Hippocampal formation (tissue), 2 donors: ENCODE measurements around the gene PPP6R2.

Experiments
- DNase-seq, 2 donors: peaks; one replicate each; lab custom pipeline; 2025; lab: John Stamatoyannopoulos, UW

The PPP6R2 gene

DNA sequence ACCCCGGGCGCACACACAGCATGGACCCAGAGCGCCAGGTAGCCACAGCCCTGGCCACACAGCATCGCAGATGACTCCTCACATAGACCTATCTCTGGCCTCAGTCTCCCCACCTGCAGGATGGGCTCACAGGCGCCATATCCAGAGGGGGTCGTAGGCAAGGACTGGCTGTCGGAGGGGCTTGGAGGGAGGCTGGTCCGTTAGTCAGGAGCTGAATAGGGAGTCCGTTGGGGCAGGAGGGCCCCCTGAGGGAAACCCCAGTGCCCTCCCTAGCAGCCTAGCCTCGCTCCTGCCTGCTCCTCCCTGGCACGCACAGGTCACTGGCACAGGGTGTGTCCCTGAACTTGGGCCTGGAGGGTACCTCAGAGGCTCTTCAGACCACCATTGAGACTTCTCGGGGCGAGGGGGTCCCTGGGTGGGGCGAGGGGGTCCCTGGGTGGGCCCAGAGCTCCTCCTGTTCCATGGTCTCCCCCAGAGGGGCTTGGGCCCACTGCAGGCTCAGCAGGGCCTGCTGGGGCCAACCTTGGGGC lies 37.7 kb upstream of the PPP6R2 start:
- DNase-seq: no peak

GRCh38 chr22:50305923-50306566 lies 37.1 kb upstream of the PPP6R2 start:
- peak; percentile 35 to 39 for DNase-seq

DNA sequence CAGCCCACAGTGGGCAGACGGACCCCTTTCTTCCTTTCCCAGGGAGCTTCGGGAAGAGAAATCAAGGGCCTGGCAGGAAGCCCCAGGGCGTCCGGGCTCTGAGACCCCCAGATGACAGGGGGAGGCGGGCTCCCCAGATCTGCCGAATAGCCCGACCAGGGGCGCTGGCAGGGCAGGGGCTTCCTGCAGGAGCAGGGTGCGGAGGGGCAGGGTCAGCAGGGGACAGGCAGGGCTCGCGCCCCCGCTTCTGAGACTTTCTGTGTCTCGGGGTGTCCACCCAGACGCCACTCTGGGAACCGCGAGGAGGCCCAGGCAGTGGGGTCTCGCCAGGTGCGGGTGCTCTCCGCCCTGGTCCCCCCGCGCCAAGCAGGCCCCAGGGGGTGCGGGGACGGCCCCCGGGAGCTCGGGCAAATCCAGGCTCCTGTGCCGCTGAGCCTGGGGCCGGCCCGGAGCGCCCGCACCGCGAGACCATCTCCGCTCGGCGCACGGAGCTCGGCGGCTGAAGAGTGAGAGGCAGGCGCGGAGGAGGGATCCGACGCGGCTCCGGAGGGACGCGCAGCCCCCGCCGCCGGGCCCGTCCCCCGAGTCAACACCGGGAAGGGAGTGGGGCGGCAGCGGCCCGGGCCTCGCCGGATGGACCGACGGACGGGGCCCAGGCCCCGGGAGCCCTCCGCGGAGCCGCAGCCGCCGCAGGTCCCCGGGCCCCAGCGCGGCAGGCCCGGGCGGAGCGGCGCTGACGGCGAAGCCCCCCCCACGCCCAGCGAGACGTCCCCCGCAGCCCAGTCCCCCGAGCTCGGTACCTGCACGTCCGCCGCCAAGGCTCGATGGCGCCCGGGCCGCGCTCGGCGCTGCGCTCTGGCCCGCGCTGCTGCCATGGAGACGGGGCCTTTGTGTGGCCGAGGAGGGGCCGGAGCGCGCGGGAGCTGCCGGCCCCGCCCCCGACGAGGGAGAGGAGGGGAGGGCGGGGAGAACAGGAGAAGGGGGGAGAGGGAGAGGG lies 36.1 kb upstream of the PPP6R2 start, which contains the start of gene PLXNB2:
TSS of gene PLXNB2 (minus strand) at position 894 of the 997 bp plus-strand sequence. CDS start 17,062 bp downstream, outside the sequence.
- peak; percentile 77 to 78 for DNase-seq

- DNase-seq: no peak
Measured at GRCh38 chr22:50307890-50308596, 35.1 kb upstream of the PPP6R2 start.

DNA sequence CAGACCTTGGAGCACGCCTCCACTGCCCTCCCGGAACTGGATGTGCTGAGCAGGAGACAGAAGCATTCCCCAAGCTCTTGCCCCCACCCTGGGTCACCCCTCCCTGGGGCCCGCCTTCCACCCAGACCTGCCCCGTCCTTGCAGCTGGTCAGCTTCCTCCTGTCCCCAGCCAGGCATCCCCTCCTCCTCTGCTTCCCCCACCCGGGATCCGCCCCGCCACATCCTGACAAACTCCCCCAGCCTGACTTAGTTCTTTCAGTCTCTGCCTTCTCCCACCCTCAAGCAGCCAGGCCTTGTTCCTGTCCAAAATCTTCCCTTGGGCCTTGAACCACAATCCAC lies 34.6 kb upstream of the PPP6R2 start:
- DNase-seq: peak; percentile 28 to 55

GRCh38 chr22:50308986-50309600 lies 34.0 kb upstream of the PPP6R2 start:
- peak in 1 of 2 donors; percentile 21 for DNase-seq

GRCh38 chr22:50309601-50309991 lies 33.5 kb upstream of the PPP6R2 start:
- DNase-seq: no peak

GRCh38 chr22:50310031-50310722 lies 33.0 kb upstream of the PPP6R2 start:
- no peak for DNase-seq

DNA sequence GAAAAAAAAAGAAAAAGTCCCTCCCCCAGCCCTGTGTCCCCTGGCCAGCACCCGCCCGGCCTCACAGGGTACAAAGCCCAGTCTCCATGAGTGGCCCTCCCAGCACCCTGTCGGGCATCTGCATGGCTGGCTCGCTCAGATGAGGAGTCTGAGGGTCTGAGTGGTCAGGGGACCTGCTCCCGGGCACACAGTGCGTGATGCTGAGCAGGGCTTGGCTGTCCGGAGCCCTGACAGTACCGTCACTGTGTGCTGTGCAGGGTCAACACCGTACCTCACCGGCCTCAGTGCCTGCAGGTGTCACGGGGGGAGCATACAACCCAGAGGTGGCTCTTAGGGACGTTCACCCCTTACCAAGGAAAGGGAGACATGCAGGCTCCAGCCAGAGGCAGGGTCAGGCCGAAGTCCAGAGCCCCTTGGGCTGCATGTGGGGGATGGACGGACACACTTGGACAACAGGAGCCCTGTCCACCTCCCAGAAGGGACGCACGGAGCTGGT lies 32.1 kb upstream of the PPP6R2 start:
- DNase-seq: no peak

DNA sequence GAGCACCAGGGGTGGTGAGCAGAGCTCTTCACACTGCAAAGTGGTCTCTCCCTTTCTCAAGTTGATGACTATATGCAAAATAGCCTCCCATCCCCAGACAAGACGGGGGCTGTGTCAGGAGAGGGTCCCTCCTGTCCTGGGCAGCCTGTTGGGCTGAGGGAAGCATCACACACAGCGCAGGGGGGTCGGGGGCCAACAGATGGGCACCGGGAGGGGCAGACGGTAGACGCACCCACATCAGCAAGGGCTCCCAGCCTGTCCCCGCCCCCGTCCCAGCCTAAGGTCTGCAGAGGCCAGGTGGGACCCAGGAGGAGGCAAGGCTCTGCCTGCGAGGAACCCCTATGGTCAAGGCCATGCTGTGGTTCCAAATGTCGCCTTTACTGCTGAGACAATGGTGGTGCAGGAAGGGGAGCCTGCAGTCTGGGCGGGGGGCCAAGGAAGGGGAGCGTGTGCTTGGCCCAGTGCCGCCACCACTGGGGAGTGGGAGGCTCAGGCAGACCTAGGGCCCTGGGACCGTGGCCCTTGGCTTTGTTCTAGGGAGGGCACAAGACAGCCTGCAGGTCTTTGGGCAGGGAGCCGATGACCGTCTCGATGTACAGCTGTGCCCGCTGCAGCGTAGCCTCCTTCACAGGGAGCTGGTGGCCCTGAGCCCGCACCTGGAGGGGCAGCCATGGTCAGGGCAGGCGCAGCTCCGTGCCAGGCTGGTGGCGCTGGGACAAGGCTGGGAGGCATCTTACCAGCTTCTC lies 31.3 kb upstream of the PPP6R2 start:
- DNase-seq: no peak

GRCh38 chr22:50312371-50312770 lies 30.8 kb upstream of the PPP6R2 start:
- DNase-seq: no peak

DNA sequence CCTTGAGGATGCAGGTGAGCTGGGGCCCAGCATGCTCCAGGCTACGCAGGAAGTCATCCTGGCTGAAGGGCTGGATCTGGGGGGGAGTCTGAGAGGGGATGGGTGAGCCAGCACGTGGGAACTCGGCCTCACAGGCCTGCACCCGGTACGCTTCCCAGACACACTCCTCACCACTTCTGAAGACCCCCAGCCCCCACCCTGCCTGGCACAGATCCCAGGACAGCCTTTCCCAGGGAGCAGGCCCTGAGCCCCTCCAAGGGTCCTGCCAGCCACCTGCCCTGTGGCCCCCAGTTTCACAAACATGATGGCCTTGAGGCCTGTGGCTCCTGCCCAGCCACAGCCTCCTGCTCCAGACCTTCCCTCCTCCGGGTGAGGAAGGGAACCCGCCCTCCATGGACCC lies 30.1 kb upstream of the PPP6R2 start:
- DNase-seq: no peak

- DNase-seq: no peak
Measured at GRCh38 chr22:50313600-50313999, 29.5 kb upstream of the PPP6R2 start.

DNA sequence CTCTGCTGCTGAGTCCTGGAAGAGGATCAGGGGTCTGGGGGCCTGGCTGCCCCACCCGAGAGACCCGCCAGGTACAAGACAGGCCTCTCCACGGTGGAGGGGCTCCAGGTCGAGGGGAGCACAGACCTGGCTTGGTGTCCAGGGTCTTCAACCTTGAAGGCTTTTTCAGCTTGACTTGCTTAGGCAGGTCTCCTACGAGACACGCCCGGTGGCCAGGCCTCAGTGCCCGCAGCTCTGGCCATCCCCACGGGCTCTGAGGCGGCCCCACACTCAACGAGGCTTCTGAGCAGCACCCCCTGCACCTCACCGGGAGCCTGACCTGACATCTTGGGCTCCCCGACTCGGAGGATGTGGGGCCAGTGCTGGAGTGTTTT lies 29.1 kb upstream of the PPP6R2 start:
- DNase-seq: no peak

GRCh38 chr22:50314455-50315288 lies 28.5 kb upstream of the PPP6R2 start:
- DNase-seq: no peak

DNA sequence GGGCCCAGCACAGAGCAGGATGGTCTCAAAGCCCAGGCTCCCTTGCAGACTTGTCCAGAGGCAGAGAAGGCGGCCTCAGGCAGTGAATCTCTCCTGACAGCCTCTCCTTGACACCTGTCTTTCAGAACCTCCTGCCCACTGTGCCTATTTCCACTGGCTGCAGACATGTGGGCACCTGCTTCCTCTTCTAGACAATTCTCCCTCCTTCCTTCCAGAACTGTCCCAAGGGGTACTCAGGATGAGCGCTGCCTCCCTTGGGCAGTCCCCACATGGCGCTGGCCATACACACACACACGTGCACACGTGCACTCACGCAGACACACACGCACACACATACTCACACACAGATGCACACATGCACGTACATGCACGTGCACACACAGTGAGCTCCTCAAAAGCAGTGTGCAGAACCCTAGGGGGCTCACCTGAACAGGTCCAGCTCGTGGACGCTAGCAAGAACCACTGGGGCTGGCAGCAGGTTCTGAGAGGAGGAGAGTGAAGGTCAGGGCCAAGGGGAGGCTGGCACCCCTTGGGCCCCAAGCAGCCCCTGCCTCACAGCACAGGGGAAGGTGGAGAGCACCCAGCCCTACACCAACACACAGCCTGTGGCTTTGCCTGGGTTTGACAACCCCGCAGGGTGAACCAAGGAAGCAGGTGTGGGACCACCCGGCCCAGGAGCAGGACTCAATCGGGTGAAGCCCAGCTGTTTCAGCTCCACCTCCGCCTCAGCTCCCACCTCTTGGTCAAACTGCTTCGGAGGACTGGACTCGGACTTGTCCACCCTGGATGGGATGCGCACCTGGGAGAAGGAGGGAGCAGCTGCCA lies 27.6 kb upstream of the PPP6R2 start:
- DNase-seq: no peak

DNA sequence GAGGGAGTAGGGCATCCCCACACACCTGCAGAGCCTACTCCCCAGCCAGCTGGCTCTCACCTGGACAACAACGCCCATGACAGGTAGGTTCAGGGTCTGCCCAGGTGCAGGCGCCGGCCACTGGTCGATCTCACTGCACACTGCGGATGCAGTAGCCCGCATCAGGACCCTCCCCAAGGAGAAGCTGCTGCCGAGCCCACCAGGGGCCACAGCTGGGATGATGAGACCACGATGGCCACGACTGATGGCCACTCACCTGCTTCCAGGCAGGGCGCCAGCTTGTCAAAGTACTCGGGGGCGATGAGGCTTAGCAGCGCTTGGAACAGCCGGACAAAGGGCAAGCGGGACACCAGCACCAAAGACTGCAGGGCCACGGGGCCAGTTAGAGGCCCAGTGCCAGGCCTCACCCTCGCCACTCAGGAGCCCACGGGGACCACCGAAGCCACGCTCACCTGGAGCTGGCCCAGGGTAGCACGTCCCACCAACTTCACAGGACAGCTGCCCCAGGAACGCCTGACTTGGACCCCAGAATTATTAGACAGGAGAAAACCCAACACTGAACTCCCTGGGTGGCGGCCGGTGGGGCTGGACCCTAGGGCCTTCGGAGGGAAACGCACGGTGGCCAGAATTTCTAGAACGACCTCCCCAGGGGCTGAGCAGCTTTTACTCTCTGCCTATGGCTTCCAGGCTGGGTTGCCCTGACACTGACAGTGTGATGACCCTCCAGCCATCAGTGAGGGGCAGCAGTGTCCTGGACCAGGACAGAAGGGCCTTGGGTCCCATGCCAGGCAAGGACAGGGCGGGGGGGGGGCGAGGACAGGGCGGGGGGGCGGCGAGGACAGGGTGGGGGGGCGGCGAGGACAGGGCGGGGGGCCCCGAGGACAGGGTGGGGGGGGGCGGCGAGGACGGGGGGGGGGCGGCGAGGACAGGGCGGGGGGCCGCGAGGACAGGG lies 26.7 kb upstream of the PPP6R2 start:
- no peak for DNase-seq
